GDM1 (cell line): ENCODE data around the gene MSH2.

Experiments used
- DNase-seq: peaks from one replicate; lab custom pipeline; 2025; lab: John Stamatoyannopoulos, UW

MSH2 gene

GRCh38 chr2:47508641-47509040 lies 105.7 kb downstream of the MSH2 start:
- no peak for DNase-seq

DNA sequence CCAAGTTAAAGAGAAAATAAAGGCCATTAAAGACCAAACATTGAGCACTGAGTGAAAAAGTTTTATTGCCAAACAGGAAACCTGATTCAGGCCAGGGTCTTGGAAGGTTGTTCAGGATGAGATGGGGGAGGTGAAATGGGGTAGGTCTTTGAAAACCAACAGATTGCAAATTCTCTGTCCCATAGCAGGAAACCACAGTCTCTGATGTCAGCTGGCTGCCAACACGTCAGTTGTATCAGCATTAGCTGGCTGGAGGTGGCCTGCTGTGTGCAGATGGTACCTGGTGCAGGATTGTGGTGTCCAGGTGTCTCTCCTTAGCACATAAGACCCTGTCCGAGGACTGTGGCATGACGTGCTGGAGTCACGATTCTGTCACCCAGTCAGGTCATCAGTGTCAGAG lies 106.3 kb downstream of the MSH2 start:
- no peak for DNase-seq

DNA sequence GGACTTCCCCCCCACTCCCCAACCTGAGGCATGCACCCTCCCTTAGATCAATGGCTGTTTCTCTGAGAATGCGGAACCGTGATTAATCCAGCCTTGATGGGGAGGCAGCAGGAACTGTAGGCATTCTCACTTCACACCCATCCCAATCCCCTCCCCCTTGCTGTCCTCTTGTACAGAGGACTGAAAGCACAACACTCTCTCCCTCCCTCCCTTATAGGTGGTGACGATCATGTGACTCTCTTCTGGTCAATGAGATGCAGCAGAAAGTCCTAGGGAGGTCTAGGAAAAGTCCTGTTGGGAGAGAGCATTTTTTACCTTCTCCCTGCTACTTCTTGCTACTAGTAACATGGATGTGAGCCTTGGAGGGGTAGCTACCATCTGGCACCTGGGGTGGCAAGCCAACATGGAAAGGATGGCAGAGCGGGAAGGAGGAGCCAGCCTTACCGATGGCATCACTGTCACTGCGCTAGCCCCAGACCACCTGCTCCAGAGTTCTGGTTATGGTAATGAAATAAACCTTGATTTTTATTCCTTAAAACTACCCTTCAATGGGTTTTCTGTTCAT lies 106.9 kb downstream of the MSH2 start:
- no peak for DNase-seq

- no peak for DNase-seq
Observed at GRCh38 chr2:47510745-47511144, 107.8 kb downstream of the MSH2 start.

DNA sequence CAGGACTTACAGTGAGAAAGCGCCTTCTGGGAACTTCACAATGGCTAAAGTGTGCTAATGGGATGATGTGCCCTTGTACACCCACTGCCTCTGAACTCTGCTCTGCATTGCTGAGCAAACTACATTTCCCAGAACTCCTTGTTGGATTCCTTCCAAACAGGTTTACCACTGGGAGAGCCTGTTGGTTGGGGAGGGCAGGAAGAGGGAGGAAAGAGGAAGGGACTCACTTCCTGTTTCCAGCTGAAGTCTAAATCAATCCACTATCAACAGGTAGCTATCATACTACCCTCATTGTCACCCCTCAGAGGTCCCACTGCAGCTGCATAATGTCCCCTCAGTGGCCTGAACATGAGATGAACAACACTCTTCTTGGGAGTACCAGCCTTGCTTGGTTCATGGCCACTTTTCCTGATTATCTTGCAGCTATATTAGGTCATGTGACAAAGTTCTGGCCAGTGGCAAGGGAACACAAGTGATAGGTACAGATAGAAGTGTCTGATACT lies 109.7 kb downstream of the MSH2 start:
- no peak for DNase-seq

GRCh38 chr2:47513981-47514520 lies 111.1 kb downstream of the MSH2 start:
- no peak for DNase-seq

DNA sequence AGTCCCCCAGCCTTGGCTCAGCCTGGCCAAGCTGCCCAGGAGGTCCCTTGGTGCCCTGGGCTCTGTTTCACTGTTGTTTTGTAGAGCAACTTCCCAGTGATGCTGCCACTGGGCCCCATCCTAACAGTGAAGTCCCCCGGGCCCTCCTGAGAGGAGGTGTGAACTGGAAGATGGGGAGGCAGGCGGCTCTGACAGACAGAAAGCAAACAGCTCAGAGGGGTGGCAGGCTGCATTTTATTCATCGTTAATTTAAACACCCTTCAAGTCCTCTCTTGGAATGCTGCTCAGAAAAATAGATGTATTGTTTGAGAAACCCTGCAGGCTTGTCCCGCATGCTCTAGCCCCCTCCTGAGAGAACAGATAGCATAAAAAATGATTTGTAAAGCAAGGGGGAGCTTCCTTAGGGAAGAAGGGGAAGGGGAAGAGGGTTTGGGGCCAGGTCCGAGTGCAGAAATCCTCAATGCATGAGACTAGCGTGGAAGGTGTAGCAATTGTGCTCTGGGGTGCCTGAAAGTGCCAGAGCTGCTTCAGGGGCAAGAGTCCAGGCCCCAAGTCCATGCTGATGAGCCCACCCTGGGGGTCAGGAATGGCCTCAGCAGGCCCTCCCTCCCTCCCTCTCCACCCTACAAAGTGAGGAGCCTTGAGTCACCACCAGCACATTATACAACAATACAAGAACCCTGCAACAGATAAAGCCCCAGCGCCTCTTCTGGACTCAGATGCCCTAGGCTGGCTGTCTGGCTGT lies 113.6 kb downstream of the MSH2 start:
- no peak for DNase-seq

GRCh38 chr2:47518497-47519146 lies 115.7 kb downstream of the MSH2 start:
- DNase-seq, result no peak

DNA sequence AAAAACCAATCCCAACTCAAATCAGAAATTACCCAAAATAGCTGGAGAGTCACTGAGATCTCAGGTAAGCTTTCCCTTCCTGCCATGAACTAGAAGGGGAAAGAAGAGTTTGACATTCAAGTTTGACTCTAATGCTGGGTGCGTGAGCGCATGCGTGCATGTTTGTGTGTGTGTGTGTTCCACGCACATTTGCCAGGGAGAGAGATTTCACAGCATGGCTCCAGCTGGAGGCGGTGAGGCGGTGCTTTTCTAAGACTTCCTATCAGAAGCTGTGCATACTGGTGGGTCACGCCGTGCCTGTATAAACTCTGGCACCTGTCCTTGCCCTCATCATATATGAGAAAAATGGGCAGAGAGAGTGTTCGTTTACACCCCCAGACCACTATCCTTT lies 116.2 kb downstream of the MSH2 start:
- DNase-seq, result no peak

GRCh38 chr2:47519604-47520301 lies 116.8 kb downstream of the MSH2 start:
- no peak for DNase-seq

GRCh38 chr2:47520302-47520630 lies 117.3 kb downstream of the MSH2 start:
- no peak for DNase-seq

- DNase-seq, result peak; percentile 37
Observed at GRCh38 chr2:47520825-47521665, 118.1 kb downstream of the MSH2 start.

GRCh38 chr2:47521666-47522285 lies 118.8 kb downstream of the MSH2 start:
- no peak for DNase-seq

DNA sequence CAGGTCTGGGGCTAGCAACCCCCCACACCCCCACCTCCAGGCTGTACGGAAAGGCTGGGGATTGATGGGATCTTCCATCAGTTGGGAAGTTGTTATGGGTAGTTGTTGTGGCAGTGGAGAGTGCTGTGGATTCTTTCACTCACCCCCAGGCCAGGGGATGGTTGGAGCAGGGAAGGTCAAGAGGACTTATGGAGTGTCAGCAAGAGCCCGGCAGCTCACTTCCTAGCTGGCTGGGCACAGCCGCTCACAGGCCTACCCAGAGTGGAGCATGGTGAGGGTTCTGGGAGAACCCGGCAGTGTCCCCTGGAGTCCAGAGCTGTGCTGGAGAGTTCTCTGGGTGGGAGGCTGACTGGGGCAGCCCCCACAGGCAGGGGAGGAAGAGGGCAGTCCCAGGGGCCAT lies 122.2 kb downstream of the MSH2 start:
- no peak for DNase-seq

DNA sequence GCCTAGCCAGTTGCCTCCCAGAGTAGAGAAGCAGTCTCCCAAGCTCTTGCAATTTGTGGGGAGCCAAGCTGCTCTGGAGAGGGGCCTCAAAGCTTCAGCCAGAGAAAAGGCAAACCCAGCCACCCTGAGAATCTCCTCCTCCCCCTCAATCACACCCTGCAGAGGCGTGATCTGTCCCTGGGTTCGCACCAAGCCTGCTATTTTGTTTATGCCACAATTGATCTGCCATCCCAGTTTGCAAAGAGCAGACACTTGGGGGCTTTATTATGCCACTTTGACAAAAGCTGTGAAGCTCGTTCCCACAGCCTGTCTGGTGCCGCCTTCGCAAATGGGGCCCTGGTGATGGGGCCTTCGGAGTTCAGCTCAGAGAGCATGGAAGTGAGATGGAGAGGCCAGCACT lies 125.5 kb downstream of the MSH2 start:
- no peak for DNase-seq

- no peak for DNase-seq
Observed at GRCh38 chr2:47528874-47529273, 125.9 kb downstream of the MSH2 start.

- DNase-seq, result no peak
Observed at GRCh38 chr2:47530105-47530760, 127.3 kb downstream of the MSH2 start.

- DNase-seq, result no peak
Observed at GRCh38 chr2:47531378-47532042, 128.6 kb downstream of the MSH2 start.
